Measurements from ENCODE around the gene TEX52.

DNA sequence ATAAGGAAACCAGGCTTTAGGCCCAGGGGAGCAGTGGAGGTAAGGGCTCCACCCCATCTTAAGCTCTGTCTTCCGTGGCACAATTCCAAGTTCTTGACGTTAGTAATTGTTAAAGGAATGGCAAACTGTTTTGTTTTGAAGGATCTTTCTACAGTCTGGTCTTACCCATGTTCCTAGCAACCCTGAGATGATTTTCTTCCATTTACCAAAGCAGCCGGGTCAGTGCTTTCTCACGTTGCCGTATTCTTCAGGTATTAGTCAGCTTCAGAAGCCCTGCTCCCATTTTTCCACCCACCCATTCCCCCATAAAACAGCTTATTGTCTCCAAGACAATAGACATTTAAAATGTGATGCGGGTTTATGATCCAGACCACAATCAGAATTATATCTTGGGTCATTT lies 32.3 kb downstream of the TEX52 start:
- no peak for TF ChIP-seq REST (IDR thresholded peaks at IDR 0.05; ENCODE audit: low read depth)
- TF ChIP-seq EGR1 (IDR thresholded peaks at IDR 0.05): no peak
- no peak for TF ChIP-seq FOXM1 (IDR thresholded peaks at IDR 0.05; ENCODE audit: borderline replicate concordance, low read depth)
- TF ChIP-seq RAD21 (IDR thresholded peaks at IDR 0.05; ENCODE audit: low read depth): no peak
- TF ChIP-seq YY1 (IDR thresholded peaks at IDR 0.05; ENCODE audit: low read depth): no peak
- TF ChIP-seq MAX (IDR thresholded peaks at IDR 0.05): no peak

Data from Ishikawa (cell line).